Activated T-helper 9 cell treated with anti-CD3 and anti-CD28 coated beads, Interleukin-2, amount 50 U/mL, for 16 hours (primary cell): ENCODE data around the gene OMP.

ENCODE experiments used
- DNase-seq: peaks from one replicate; pipeline ENCODE4 v3.0.0-alpha.2; 2020; ENCODE audit warnings: low read depth

OMP gene

GRCh38 chr11:77104727-77105126 lies 2.1 kb downstream of the OMP start:
- DNase-seq = no peak

GRCh38 chr11:77106321-77106720 lies 3.7 kb downstream of the OMP start:
- no peak for DNase-seq

GRCh38 chr11:77106759-77107158 lies 4.1 kb downstream of the OMP start:
- DNase-seq = no peak

- no peak for DNase-seq
Measured at GRCh38 chr11:77107950-77108349, 5.3 kb downstream of the OMP start.

- DNase-seq = no peak
Measured at GRCh38 chr11:77108436-77108835, 5.8 kb downstream of the OMP start.

- DNase-seq = no peak
Measured at GRCh38 chr11:77109236-77110019, 6.8 kb downstream of the OMP start.

GRCh38 chr11:77110836-77111235 lies 8.2 kb downstream of the OMP start:
- no peak for DNase-seq

- DNase-seq = no peak
Measured at GRCh38 chr11:77111277-77111676, 8.6 kb downstream of the OMP start.

GRCh38 chr11:77111946-77112345 lies 9.3 kb downstream of the OMP start:
- DNase-seq = no peak

- no peak for DNase-seq
Measured at GRCh38 chr11:77112641-77113381, 10.2 kb downstream of the OMP start.

- DNase-seq = no peak
Measured at GRCh38 chr11:77113382-77114088, 10.9 kb downstream of the OMP start.

GRCh38 chr11:77114089-77114463 lies 11.4 kb downstream of the OMP start:
- DNase-seq = no peak

GRCh38 chr11:77115181-77115611 lies 12.6 kb downstream of the OMP start:
- no peak for DNase-seq

- DNase-seq = no peak
Measured at GRCh38 chr11:77115956-77116355, 13.3 kb downstream of the OMP start.

GRCh38 chr11:77117492-77117891 lies 14.9 kb downstream of the OMP start:
- DNase-seq = no peak

GRCh38 chr11:77118086-77118485 lies 15.4 kb downstream of the OMP start:
- DNase-seq = no peak

GRCh38 chr11:77118971-77119370 lies 16.3 kb downstream of the OMP start:
- DNase-seq = no peak

- DNase-seq = no peak
Measured at GRCh38 chr11:77119531-77119936, 16.9 kb downstream of the OMP start.

- DNase-seq = no peak
Measured at GRCh38 chr11:77120571-77120970, 17.9 kb downstream of the OMP start.

- no peak for DNase-seq
Measured at GRCh38 chr11:77121096-77121640, 18.5 kb downstream of the OMP start.

GRCh38 chr11:77121876-77122575 lies 19.4 kb downstream of the OMP start:
- no peak for DNase-seq
